ENCODE data around the gene CCDC85C.

The CCDC85C gene

GRCh38 chr14:99648027-99648784, 44.2 kb upstream of the CCDC85C start:
- no peaks in the 10 kb centered on the region for H3K9me3 ChIP-seq
- no peak overlapping the region for H3K4me3 ChIP-seq (ENCODE audit: low read depth, low read length)
- H3K27me3 ChIP-seq: no peaks in the 10 kb centered on the region
- TF ChIP-seq CTCF (IDR thresholded peaks at IDR 0.05; ENCODE audit: low read depth, low read length): no peak
- no peaks in the 10 kb centered on the region for H3K36me3 ChIP-seq
- no peaks in the 10 kb centered on the region for H3K4me1 ChIP-seq
- no peak for DNase-seq

DNA sequence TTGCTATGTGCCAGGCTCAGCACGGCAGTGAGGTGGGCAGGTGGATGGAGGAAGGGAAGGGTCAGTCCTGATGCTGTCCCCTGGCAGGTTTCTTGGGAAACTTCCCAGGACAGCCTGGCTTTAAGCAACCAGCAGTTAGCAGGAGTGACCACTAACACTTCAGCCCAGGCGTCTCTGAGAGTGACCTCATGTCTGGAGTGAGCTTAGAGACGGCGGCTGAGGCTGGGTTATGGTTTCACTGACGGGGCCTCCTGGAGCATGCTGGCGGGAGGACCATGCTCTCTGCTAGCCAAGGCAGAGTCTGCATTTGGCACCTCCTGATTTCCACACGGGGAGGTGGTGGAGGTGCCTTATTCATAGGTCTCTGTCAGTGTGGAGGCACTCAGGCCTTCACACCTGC, 43.4 kb upstream of the CCDC85C start:
- no peaks in the 10 kb centered on the region for H3K27me3 ChIP-seq
- TF ChIP-seq CTCF (IDR thresholded peaks at IDR 0.05; ENCODE audit: low read depth, low read length): no peak
- no peak for DNase-seq
- no peaks in the 10 kb centered on the region for H3K4me1 ChIP-seq
- H3K36me3 ChIP-seq: no peaks in the 10 kb centered on the region
- H3K9me3 ChIP-seq: no peaks in the 10 kb centered on the region
- no peak overlapping the region for H3K4me3 ChIP-seq (ENCODE audit: low read depth, low read length)

- Histone ChIP-seq H3K9me3 (no peaks in the 10 kb centered on the region), H3K4me3 (ENCODE audit: low read depth, low read length) (no peak overlapping the region), H3K27me3 (no peaks in the 10 kb centered on the region), H3K4me1 (no peaks in the 10 kb centered on the region), H3K36me3 (no peaks in the 10 kb centered on the region)
- DNase-seq: no peak
- no peak for TF ChIP-seq CTCF (IDR thresholded peaks at IDR 0.05; ENCODE audit: low read depth, low read length)
Observed at GRCh38 chr14:99645545-99646505, 41.8 kb upstream of the CCDC85C start.

GRCh38 chr14:99644723-99645544, 40.9 kb upstream of the CCDC85C start, which contains the start of gene HHIPL1:
HHIPL1 (plus strand) TSS chr14:99645129; CDS start chr14:99645208, 79 bp downstream.
- Histone ChIP-seq H3K4me1 (no peaks in the 10 kb centered on the region), H3K9me3 (no peaks in the 10 kb centered on the region), H3K4me3 (ENCODE audit: low read depth, low read length) (no peak within 1 kb of the TSS), H3K36me3 (no peaks in the 10 kb centered on the region), H3K27me3 (no peaks in the 10 kb centered on the region)
- no peak for TF ChIP-seq CTCF (IDR thresholded peaks at IDR 0.05; ENCODE audit: low read depth, low read length)
- DNase-seq: no peak

DNA sequence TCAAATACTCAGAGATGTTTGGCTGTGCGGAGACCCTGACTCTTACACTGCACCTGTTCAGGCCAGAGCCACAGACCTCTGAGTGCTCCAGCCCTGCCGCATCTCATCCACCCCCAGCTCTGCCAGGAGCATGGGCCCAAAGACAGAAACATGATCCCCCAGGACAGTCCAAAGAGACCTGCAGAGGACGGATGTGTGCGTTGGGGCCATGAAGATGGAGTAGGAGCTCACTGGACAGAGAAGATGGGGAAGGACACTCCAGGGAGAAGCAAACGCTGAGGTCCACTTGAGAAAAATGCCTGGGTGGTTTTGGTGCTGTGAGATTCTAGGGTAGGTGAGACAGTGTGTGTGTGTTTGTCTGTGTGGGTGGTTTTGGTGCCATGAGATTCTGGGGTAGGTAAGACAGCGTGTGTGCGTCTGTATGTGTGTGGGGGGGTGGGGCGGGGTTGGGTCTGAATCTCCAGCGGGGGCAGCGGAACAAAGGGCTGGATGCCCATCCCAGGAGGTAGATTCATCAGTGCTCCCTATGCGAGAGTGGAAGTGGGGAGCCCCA, 40.1 kb upstream of the CCDC85C start:
- Histone ChIP-seq H3K4me1 (no peaks in the 10 kb centered on the region), H3K36me3 (no peaks in the 10 kb centered on the region), H3K9me3 (no peaks in the 10 kb centered on the region), H3K27me3 (no peaks in the 10 kb centered on the region), H3K4me3 (ENCODE audit: low read depth, low read length) (no peak overlapping the region)
- no peak for TF ChIP-seq CTCF (IDR thresholded peaks at IDR 0.05; ENCODE audit: low read depth, low read length)
- no peak for DNase-seq
